PC-3 (cell line): ENCODE measurements around the gene TIGD1. TPM values are rescaled to one million over a fixed set of nuclear protein-coding genes. Genes with fewer than 3 reads are reported as not detected.

Source experiments
- ATAC-seq: fragments of 200-7000 bp; cut with Tn5 transposase; 2 replicates; pipeline ENCODE4 v1.9.1; 2020; ENCODE audit warnings: mild to moderate bottlenecking, moderate library complexity
- BruUV-seq: library from RNA; stranded (reverse); fragments of 400-500 nt; replicated peaks from 2 replicates; lab custom pipeline; 2021; lab: Mats Ljungman, UMichigan
- CTCF ChIA-PET: fragments of 300-600 bp; sonication (Branson Sonifier 250); formaldehyde crosslinking; loops from one replicate; lab custom pipeline; 2022; ENCODE audit warnings: antibody characterized with exemption; lab: Charles Lee
- POLR2A ChIA-PET: fragments of 300-600 bp; sonication (Branson Sonifier 250); formaldehyde crosslinking; loops from one replicate; lab custom pipeline; 2022; ENCODE audit warnings: antibody characterized with exemption; ENCODE audit not compliant: unreplicated experiment; lab: Charles Lee
- DNase-seq: peaks from one replicate; pipeline ENCODE4 v3.0.0-alpha.2; 2015
- H2AFZ ChIP-seq: fragments of 300-600 bp; sonication (generic); 2 replicates; pipeline ENCODE4 v1.6.0; 2016; ENCODE audit warnings: antibody characterized with exemption, low read length
- H3F3A ChIP-seq: fragments of 300-600 bp; sonication (generic); one replicate; pipeline ENCODE4 v1.6.0; 2017; ENCODE audit warnings: antibody characterized with exemption, low read length, control low read depth, mild to moderate bottlenecking; ENCODE audit not compliant: unreplicated experiment
- H3K27ac ChIP-seq: fragments of 300-600 bp; sonication (generic); 2 replicates; pipeline ENCODE4 v1.5.1; 2016; ENCODE audit warnings: mild to moderate bottlenecking, low read length
- H3K27me3 ChIP-seq: fragments of 300-600 bp; sonication (generic); 2 replicates; pipeline ENCODE4 v1.6.1; 2016; ENCODE audit warnings: low read length, mixed read lengths
- H3K36me3 ChIP-seq: fragments of 300-600 bp; sonication (generic); 2 replicates; pipeline ENCODE4 v1.6.1; 2016; ENCODE audit warnings: low read depth, mixed run types, low read length, mixed read lengths
- H3K4me1 ChIP-seq: fragments of 300-600 bp; sonication (generic); 2 replicates; pipeline ENCODE4 v1.5.1; 2016; ENCODE audit warnings: low read length; ENCODE audit not compliant: insufficient read depth
- H3K4me2 ChIP-seq: fragments of 300-600 bp; sonication (generic); 2 replicates; pipeline ENCODE4 v1.6.0; 2016; ENCODE audit warnings: low read length
- H3K4me3 ChIP-seq: fragments of 300-600 bp; sonication (generic); 2 replicates; pipeline ENCODE4 v1.5.1; 2016; ENCODE audit warnings: mild to moderate bottlenecking, low read length, mixed read lengths
- H3K79me2 ChIP-seq: fragments of 300-600 bp; sonication (generic); 2 replicates; pipeline ENCODE4 v1.6.1; 2017; ENCODE audit warnings: low read length, mixed read lengths
- H3K9ac ChIP-seq: fragments of 300-600 bp; sonication (generic); 2 replicates; pipeline ENCODE4 v1.6.0; 2016; ENCODE audit warnings: mild to moderate bottlenecking, low read length
- H3K9me2 ChIP-seq: fragments of 300-600 bp; sonication (generic); replicated peaks from 2 replicates; pipeline ENCODE4 v1.6.1; 2016; ENCODE audit warnings: mixed run types, low read length, mixed read lengths
- H3K9me3 ChIP-seq: fragments of 300-600 bp; sonication (generic); 2 replicates; pipeline ENCODE4 v1.6.1; 2016; ENCODE audit warnings: low read length, mixed read lengths
- H4K20me1 ChIP-seq: fragments of 300-600 bp; sonication (generic); 2 replicates; pipeline ENCODE4 v1.6.1; 2016; ENCODE audit warnings: low read length, mixed read lengths
- CTCF ChIP-seq: fragments of 300-600 bp; sonication (generic); conservative IDR thresholded peaks from 2 replicates; pipeline ENCODE4 v1.5.1; 2017; ENCODE audit warnings: antibody characterized with exemption, low read depth, mild to moderate bottlenecking, low read length
- EZH2 ChIP-seq: fragments of 300-600 bp; sonication (generic); IDR thresholded peaks from one replicate; pipeline ENCODE4 v1.6.1; 2017; ENCODE audit warnings: antibody characterized with exemption, mild to moderate bottlenecking, low read length; ENCODE audit not compliant: unreplicated experiment
- EZH2phosphoT487 ChIP-seq: fragments of 300-600 bp; sonication (generic); IDR thresholded peaks from 2 replicates; pipeline ENCODE4 v1.6.1; 2018; ENCODE audit warnings: mild to moderate bottlenecking, antibody characterized with exemption, low read length, borderline replicate concordance
- intact Hi-C: fragments of 100-400 bp; cut with micrococcal nuclease; formaldehyde crosslinking; loops from 2 replicates; pipeline ENCODE4 v1.9.0; 2023
- total RNA-seq: library from RNA; depleted of rRNA; stranded (reverse); fragments of >200 nt; gene quantifications from 2 replicates; pipeline ENCODE4 v1.2.3, GENCODE V29; 2014

Gene TIGD1
- total RNA-seq, 1 experiment from 2014 or later = 6.3 TPM

- Histone ChIP-seq H3K9me3 (no peaks in the 10 kb centered on the region), H2AFZ (no peak overlapping the region), H3K79me2 (no peaks in the 10 kb centered on the region), H3K4me2 (no peak overlapping the region), H3K4me3 (no peak overlapping the region), H3F3A (no peaks in the 10 kb centered on the region), H3K9me2 (no peaks in the 10 kb centered on the region), H3K4me1 (peaks cover 24% of the 10 kb centered on the region), H3K27ac (no peak overlapping the region), H3K36me3 (peaks cover 41% of the 10 kb centered on the region), H3K27me3 (no peaks in the 10 kb centered on the region), H3K9ac (no peak overlapping the region), H4K20me1 (no peaks in the 10 kb centered on the region)
- no peak for ATAC-seq
- no TSS peak for BruUV-seq
- TF ChIP-seq CTCF (no peak), EZH2 (no peak), EZH2phosphoT487 (no peak)
- intact Hi-C loops = loop anchor here (2.0 kb wide), 1 partner anchor 19 kb away; no protein-coding TSS in a partner anchor
- CTCF ChIA-PET = no interaction called here
- POLR2A ChIA-PET = interaction anchor here (0.7 kb wide), 1 partner anchor 17 kb away, joined by 4 read pairs; no protein-coding TSS in a partner anchor
- no peak for DNase-seq
Observed at GRCh38 chr2:232569541-232569940, 19.2 kb upstream of the TIGD1 start.

- ChIA-PET POLR2A (interaction anchor here (0.7 to 0.9 kb wide), 2 partner anchors 18 to 25 kb away, joined by 3 to 7 read pairs; partner anchors contain the start of genes EIF4E2 and TIGD1), CTCF (interaction anchor here (0.7 kb wide), 1 partner anchor 39 kb away, joined by 3 read pairs; no protein-coding TSS in a partner anchor)
- no peaks in the 10 kb centered on the region for H3K9me2 ChIP-seq
- no peaks in the 10 kb centered on the region for H3K27me3 ChIP-seq
- H3K27ac ChIP-seq = peak overlapping the region; percentile 87
- intact Hi-C loops = loop anchor here (1.0 to 2.0 kb wide), 2 partner anchors 21 to 25 kb away; no protein-coding TSS in a partner anchor
- no peaks in the 10 kb centered on the region for H3K79me2 ChIP-seq
- ATAC-seq (peak; percentile 99), DNase-seq (peak; percentile 83)
- H3F3A ChIP-seq = no peaks in the 10 kb centered on the region
- peak overlapping the region; percentile 61 for H3K9ac ChIP-seq
- TF ChIP-seq EZH2 = no peak
- TF ChIP-seq CTCF = no peak
- no peak overlapping the region for H3K4me3 ChIP-seq
- H4K20me1 ChIP-seq = no peaks in the 10 kb centered on the region
- peak overlapping the region; percentile 46 for H3K4me2 ChIP-seq
- peaks cover 49% of the 10 kb centered on the region for H3K36me3 ChIP-seq
- BruUV-seq = no TSS peak
- peaks cover 16% of the 10 kb centered on the region for H3K4me1 ChIP-seq
- H3K9me3 ChIP-seq = no peaks in the 10 kb centered on the region
- H2AFZ ChIP-seq = no peak overlapping the region
Observed at GRCh38 chr2:232568161-232568560, 17.8 kb upstream of the TIGD1 start.

GRCh38 chr2:232567721-232568120 lies 17.4 kb upstream of the TIGD1 start:
- peak overlapping the region; percentile 87 for H3K27ac ChIP-seq
- H3K9ac ChIP-seq = peak overlapping the region; percentile 43
- intact Hi-C loops = loop anchor here (1.0 to 2.0 kb wide), 2 partner anchors 21 to 26 kb away; no protein-coding TSS in a partner anchor

More at GRCh38 chr2:232567721-232568120, 17.4 kb upstream of the TIGD1 start:
- H3K36me3 ChIP-seq = peaks cover 45% of the 10 kb centered on the region
- no peak for DNase-seq
- POLR2A ChIA-PET = interaction anchor here (0.7 to 0.9 kb wide), 2 partner anchors 17 to 25 kb away, joined by 3 to 7 read pairs; partner anchors contain the start of genes EIF4E2 and TIGD1
- no peaks in the 10 kb centered on the region for H3K9me2 ChIP-seq
- CTCF ChIA-PET = interaction anchor here (0.7 kb wide), 1 partner anchor 40 kb away, joined by 3 read pairs; no protein-coding TSS in a partner anchor
- H3K27me3 ChIP-seq = no peaks in the 10 kb centered on the region
- no peaks in the 10 kb centered on the region for H3K9me3 ChIP-seq
- H3K4me2 ChIP-seq = peak overlapping the region; percentile 46
- peak; percentile 43 for ATAC-seq
- peaks cover 16% of the 10 kb centered on the region for H3K4me1 ChIP-seq
- BruUV-seq = no TSS peak
- H2AFZ ChIP-seq = no peak overlapping the region
- H4K20me1 ChIP-seq = no peaks in the 10 kb centered on the region
- no peak overlapping the region for H3K4me3 ChIP-seq
- H3F3A ChIP-seq = no peaks in the 10 kb centered on the region
- H3K79me2 ChIP-seq = no peaks in the 10 kb centered on the region
- TF ChIP-seq EZH2 (no peak), CTCF (no peak), EZH2phosphoT487 (no peak)
